HepG2 (cell line): Measurements from ENCODE around the gene RNASE11. TPM values are rescaled to one million over a fixed set of nuclear protein-coding genes. Genes with fewer than 3 reads are reported as not detected.

Source experiments
- ATAC-seq: fragments of 200-7000 bp; cut with Tn5 transposase; 3 replicates; pipeline ENCODE4 v1.9.1; 2020; ENCODE audit warnings: mild to moderate bottlenecking, moderate library complexity
- BruUV-seq: library from RNA; stranded (reverse); fragments of 400-500 nt; replicated peaks from 2 replicates; lab custom pipeline; 2021; lab: Mats Ljungman, UMichigan
- CTCF ChIA-PET: fragments of 300-600 bp; formaldehyde crosslinking; extraction: SDS; loops from one replicate; lab custom pipeline; 2021; ENCODE audit warnings: low total read pairs, inconsistent platforms, low intra/inter-chr PET ratio; lab: Yijun Ruan, JAX
- POLR2A ChIA-PET: fragments of 350-600 bp; sonication (Branson Sonifier 250); formaldehyde crosslinking; loops from one replicate; lab custom pipeline; 2020; ENCODE audit warnings: antibody characterized with exemption, inconsistent platforms; lab: Yijun Ruan, JAX
- DNase-seq: peaks from one replicate; pipeline ENCODE4 v3.0.0-alpha.2; 2015; ENCODE audit warnings: low spot score
- FAIRE-seq: peaks from 3 replicates; lab custom pipeline; 2011; peaks lifted over from hg19 to GRCh38; lab: Jason Lieb, UNC
- H2AFZ ChIP-seq: one replicate; pipeline ENCODE4 v1.6.1; 2011; ENCODE audit warnings: low read length, inconsistent platforms
- H3K27ac ChIP-seq: fragments of 300-600 bp; 3 replicates; pipeline ENCODE4 v1.8.0; 2011; ENCODE audit warnings: mixed run types, mild to moderate bottlenecking, mixed read lengths, low read length, inconsistent platforms; ENCODE audit not compliant: insufficient read depth; ENCODE audit errors: extremely low read length
- H3K27me3 ChIP-seq, 2 experiments: fragments of 200-600 bp in 1 of 2; 2 replicates in 1 of 2; 3 replicates in 1 of 2; pipeline versions ENCODE4 v1.6.0 to v1.8.0; 2011; ENCODE audit warnings: low read length in 2 of 2, mild to moderate bottlenecking in 2 of 2, moderate library complexity in 2 of 2, inconsistent platforms in 1 of 2; ENCODE audit not compliant: insufficient read depth in 2 of 2, control insufficient read depth in 1 of 2
- H3K36me3 ChIP-seq, 2 experiments: fragments of 200-600 bp in 1 of 2; replicated peaks in 1 of 2; 2 replicates in 1 of 2; 3 replicates in 1 of 2; pipeline versions ENCODE4 v1.5.1 to v1.8.0; 2011; ENCODE audit warnings: low read length in 2 of 2, inconsistent platforms in 1 of 2; ENCODE audit not compliant: insufficient read depth in 2 of 2, control insufficient read depth in 1 of 2
- H3K4me1 ChIP-seq: 2 replicates; pipeline ENCODE4 v1.5.1; 2012; ENCODE audit warnings: low read length, inconsistent platforms; ENCODE audit not compliant: insufficient read depth
- H3K4me2 ChIP-seq: 2 replicates; pipeline ENCODE4 v1.6.0; 2011; ENCODE audit warnings: low read depth, low read length, inconsistent platforms
- H3K4me3 ChIP-seq, 3 experiments: fragments of 200-600 bp in 1 of 3; sonication (generic), shearing (Covaris generic) in 1 of 3; replicated peaks in 1 of 3; 2 replicates each; pipeline ENCODE4 v1.5.1; 2011 to 2016; ENCODE audit warnings: low read length in 3 of 3, inconsistent platforms in 2 of 3, low read depth in 2 of 3, mild to moderate bottlenecking in 2 of 3, control low read depth in 1 of 3, mixed read lengths in 1 of 3; ENCODE audit not compliant: insufficient read depth in 1 of 3
- H3K79me2 ChIP-seq: one replicate; pipeline ENCODE4 v1.6.1; 2011; ENCODE audit warnings: low read length, inconsistent platforms; ENCODE audit not compliant: insufficient read depth
- H3K9ac ChIP-seq: 2 replicates; pipeline ENCODE4 v1.6.0; 2011; ENCODE audit warnings: mild to moderate bottlenecking, low read depth, low read length, inconsistent platforms; ENCODE audit not compliant: insufficient read depth
- H3K9me3 ChIP-seq: 2 replicates; pipeline ENCODE4 v1.5.1; 2012; ENCODE audit warnings: mild to moderate bottlenecking, low read length
- H4K20me1 ChIP-seq: 2 replicates; pipeline ENCODE4 v1.6.0; 2011; ENCODE audit warnings: inconsistent platforms, mild to moderate bottlenecking, low read length, moderate library complexity; ENCODE audit not compliant: insufficient read depth
- CTCF ChIP-seq: sonication (generic); formaldehyde crosslinking; IDR thresholded peaks from 2 replicates; pipeline ENCODE4 v1.5.0; 2020; ENCODE audit warnings: mild to moderate bottlenecking, missing genetic modification reagents, moderate library complexity
- ESRRA ChIP-seq: sonication (generic); formaldehyde crosslinking; IDR thresholded peaks from 2 replicates; pipeline ENCODE4 v1.5.1; 2020; ENCODE audit warnings: mild to moderate bottlenecking, low read depth, missing genetic modification reagents
- HOXA3 ChIP-seq: sonication (generic); formaldehyde crosslinking; IDR thresholded peaks from 2 replicates; pipeline ENCODE4 v1.5.0; 2020; ENCODE audit warnings: missing genetic modification reagents
- JDP2 ChIP-seq: sonication (generic); formaldehyde crosslinking; IDR thresholded peaks from 2 replicates; pipeline ENCODE4 v1.8.1; 2022; ENCODE audit warnings: missing genetic modification reagents, borderline replicate concordance
- KLF6 ChIP-seq: IDR thresholded peaks from 2 replicates; pipeline ENCODE4 v1.8.0; 2016; ENCODE audit warnings: missing biosample characterization, missing genetic modification reagents
- MIER2 ChIP-seq: IDR thresholded peaks from 2 replicates; pipeline ENCODE4 v1.6.1; 2016; ENCODE audit warnings: missing biosample characterization, missing genetic modification reagents
- SIX1 ChIP-seq: sonication (generic); formaldehyde crosslinking; IDR thresholded peaks from 2 replicates; pipeline ENCODE4 v1.4.0; 2020; ENCODE audit warnings: missing genetic modification reagents, borderline replicate concordance
- SMAD1 ChIP-seq: sonication (generic); formaldehyde crosslinking; IDR thresholded peaks from 2 replicates; pipeline ENCODE4 v1.4.0; 2020; ENCODE audit warnings: missing genetic modification reagents, low read depth, mild to moderate bottlenecking, borderline replicate concordance
- SMARCC2 ChIP-seq: fragments of 450-650 bp; IDR thresholded peaks from 2 replicates; pipeline ENCODE4 v1.6.1; 2017; ENCODE audit warnings: antibody characterized with exemption, mild to moderate bottlenecking
- whole genome bisulfite sequencing: methylation state at CpG from one replicate; pipeline ENCODE4 v1.1.6; 2017; ENCODE audit warnings: low lambda C conversion rate; 5-methylcytosine and 5-hydroxymethylcytosine counted together
- in situ Hi-C: cut with HindIII; loops from 2 replicates; pipeline ENCODE4 v1.10.0; 2017; ENCODE audit warnings: low pct_unique_long_range_greater_than_20kb; ENCODE audit not compliant: extremely low pct_ligation_motif_present
- intact Hi-C: fragments of 100-400 bp; cut with micrococcal nuclease; formaldehyde crosslinking; loops from one replicate; pipeline ENCODE4 v1.10.0; 2022; ENCODE audit not compliant: unreplicated experiment
- polyA plus RNA-seq, 8 experiments: library from polyadenylated mRNA; depleted of rRNA in 3 of 8; stranded (reverse) in 7 of 8; unstranded in 1 of 8; fragments of >200 nt; fragmentation: Illumina TruSeq in 4 of 8; extraction: Trizol in 4 of 8; gene quantifications; 2 replicates each; pipeline versions ENCODE4 v1.2.1 to v1.2.3, GENCODE V29; 2011 to 2016; ENCODE audit warnings: low read depth in 4 of 8, missing spikeins in 1 of 8, mixed read lengths in 1 of 8; ENCODE audit not compliant: insufficient read depth in 1 of 8
- total RNA-seq, 5 experiments: library from RNA; depleted of rRNA; stranded (reverse); fragments of >200 nt; fragmentation: Illumina TruSeq; extraction: Trizol; gene quantifications; 2 replicates each; pipeline ENCODE4 v1.2.3, GENCODE V29; 2016; ENCODE audit warnings: low read depth in 1 of 5
- TF ChIP-seq, protein P1 (sequence below): sonication (generic); formaldehyde crosslinking; IDR thresholded peaks from 2 replicates; pipeline ENCODE4 v1.5.0; 2020; ENCODE audit warnings: mild to moderate bottlenecking, missing genetic modification reagents, borderline replicate concordance
- TF ChIP-seq, protein P2 (sequence below), 2 experiments: sonication (generic) in 1 of 2; formaldehyde crosslinking in 1 of 2; IDR thresholded peaks; 2 replicates each; pipeline versions ENCODE4 v1.4.0 to v1.6.1; 2018 to 2020; ENCODE audit warnings: missing genetic modification reagents in 2 of 2, borderline replicate concordance in 1 of 2, low read depth in 1 of 2, mild to moderate bottlenecking in 1 of 2, missing biosample characterization in 1 of 2
- TF ChIP-seq, protein P3 (sequence below): sonication (generic); formaldehyde crosslinking; IDR thresholded peaks from 2 replicates; pipeline ENCODE4 v1.4.0; 2020; ENCODE audit warnings: missing genetic modification reagents

Gene RNASE11
- total and polyA plus RNA-seq, 2 of the 13 experiments (the other 11 are each of a cell fraction or from before 2014, with no cell fraction given): not detected

- TF ChIP-seq CTCF (CRISPR knock-in tag) (0 out of 2 replicates have a peak, but pooled peaks have one; percentile 9), JDP2 (no peak), KLF6 (CRISPR knock-in tag) (0 out of 2 replicates have a peak, but pooled peaks have one; percentile 22), ESRRA (CRISPR knock-in tag) (0 out of 2 replicates have a peak, but pooled peaks have one; percentile 30)
- TF ChIP-seq, protein P1, sequence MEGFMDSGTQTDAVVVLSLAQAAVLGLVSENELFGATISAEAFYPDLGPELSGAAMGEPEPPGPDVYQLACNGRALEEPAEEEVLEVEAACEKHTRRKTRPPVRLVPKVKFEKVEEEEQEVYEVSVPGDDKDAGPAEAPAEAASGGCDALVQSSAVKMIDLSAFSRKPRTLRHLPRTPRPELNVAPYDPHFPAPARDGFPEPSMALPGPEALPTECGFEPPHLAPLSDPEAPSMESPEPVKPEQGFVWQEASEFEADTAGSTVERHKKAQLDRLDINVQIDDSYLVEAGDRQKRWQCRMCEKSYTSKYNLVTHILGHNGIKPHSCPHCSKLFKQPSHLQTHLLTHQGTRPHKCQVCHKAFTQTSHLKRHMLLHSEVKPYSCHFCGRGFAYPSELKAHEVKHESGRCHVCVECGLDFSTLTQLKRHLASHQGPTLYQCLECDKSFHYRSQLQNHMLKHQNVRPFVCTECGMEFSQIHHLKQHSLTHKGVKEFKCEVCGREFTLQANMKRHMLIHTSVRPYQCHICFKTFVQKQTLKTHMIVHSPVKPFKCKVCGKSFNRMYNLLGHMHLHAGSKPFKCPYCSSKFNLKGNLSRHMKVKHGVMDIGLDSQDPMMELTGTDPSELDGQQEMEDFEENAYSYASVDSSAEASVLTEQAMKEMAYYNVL (CRISPR knock-in tag): 0 out of 2 replicates have a peak, but pooled peaks have one; percentile 15
- TF ChIP-seq, all 625 proteins: peak for 74
Measured at GRCh38 chr14:20631880-20632389, 44.1 kb upstream of the RNASE11 start (continued).

DNA sequence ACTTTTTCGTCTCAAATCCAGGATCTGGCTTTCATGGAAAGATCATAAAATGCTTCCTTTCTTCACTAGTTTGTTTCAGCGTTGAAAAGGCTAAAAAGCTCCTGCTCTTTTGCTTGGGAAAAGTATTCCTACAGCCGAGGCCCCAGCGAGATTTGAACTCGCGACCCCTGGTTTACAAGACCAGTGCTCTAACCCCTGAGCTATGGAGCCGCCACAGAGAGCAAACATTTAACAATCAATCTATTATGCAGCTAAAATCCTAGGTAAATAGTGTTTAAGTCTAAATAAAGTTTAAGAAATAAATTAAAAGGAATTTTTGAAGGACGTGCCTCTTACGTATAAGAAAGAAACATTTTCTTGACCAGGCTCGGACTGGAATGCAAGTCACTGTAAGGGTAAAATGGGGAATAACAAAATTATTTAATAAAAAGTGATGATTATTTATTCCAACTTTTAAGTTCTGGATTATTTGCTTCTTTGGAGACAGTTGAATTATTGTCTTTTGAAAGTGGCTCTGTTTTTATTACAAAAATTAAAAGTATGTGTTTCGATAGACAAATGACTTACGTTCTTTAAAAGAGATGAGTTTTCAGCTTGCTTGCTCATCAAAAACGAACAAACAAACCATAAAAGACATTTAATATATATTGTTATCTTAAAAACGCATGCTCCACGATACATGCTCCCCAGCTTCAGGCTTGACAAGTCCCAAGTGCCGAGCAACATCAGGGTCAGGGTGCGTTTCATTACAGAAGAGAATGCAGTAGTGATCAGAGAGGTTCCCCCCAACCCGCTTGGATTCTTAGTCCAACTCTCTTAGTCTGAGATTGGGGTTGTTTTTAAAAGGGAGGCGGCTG is 43.5 kb upstream of the RNASE11 start:
- intact Hi-C loops (loop anchor here (1.0 to 2.0 kb wide), 2 partner anchors 34 to 60 kb away; no protein-coding TSS in a partner anchor), in situ Hi-C loops (loop anchor here (5.0 kb wide), 1 partner anchor 51 kb away; the partner anchor contains the start of gene RNASE4)
- H3K36me3 ChIP-seq: no peaks in the 10 kb centered on the region
- peak overlapping the region; percentile 74 for H3K9ac ChIP-seq
- no peaks in the 10 kb centered on the region for H4K20me1 ChIP-seq
- H2AFZ ChIP-seq: peak overlapping the region; percentile 86
- ATAC-seq: peak; percentile 27
- no peaks in the 10 kb centered on the region for H3K79me2 ChIP-seq
- peak; percentile 71 for FAIRE-seq
- peak overlapping the region; percentile 69 to 78 (median 77) for H3K4me3 ChIP-seq
- ChIA-PET POLR2A (interaction anchor here (0.7 to 3.3 kb wide), 15 partner anchors 15 to 288 kb away, joined by 3 to 99 read pairs (median 7); partner anchors contain the start of genes ANG, PARP2 and RNASE4), CTCF (interaction anchor here (2.0 kb wide), 1 partner anchor 21 kb away, joined by 7 read pairs; no protein-coding TSS in a partner anchor)
- BruUV-seq: no TSS peak
- H3K4me2 ChIP-seq: peak overlapping the region; percentile 78
- peaks cover 48% of the 10 kb centered on the region for H3K4me1 ChIP-seq
- peak overlapping the region; percentile 45 for H3K27ac ChIP-seq
- WGBS: under 1% methylated on average over 19 of the region's 19 CpGs
- DNase-seq: peak; percentile 79
- no peaks in the 10 kb centered on the region; a peak in 1 of 5 replicates for H3K27me3 ChIP-seq
- H3K9me3 ChIP-seq: no peaks in the 10 kb centered on the region
- no peak for TF ChIP-seq SMARCC2
- TF ChIP-seq, protein P2, sequence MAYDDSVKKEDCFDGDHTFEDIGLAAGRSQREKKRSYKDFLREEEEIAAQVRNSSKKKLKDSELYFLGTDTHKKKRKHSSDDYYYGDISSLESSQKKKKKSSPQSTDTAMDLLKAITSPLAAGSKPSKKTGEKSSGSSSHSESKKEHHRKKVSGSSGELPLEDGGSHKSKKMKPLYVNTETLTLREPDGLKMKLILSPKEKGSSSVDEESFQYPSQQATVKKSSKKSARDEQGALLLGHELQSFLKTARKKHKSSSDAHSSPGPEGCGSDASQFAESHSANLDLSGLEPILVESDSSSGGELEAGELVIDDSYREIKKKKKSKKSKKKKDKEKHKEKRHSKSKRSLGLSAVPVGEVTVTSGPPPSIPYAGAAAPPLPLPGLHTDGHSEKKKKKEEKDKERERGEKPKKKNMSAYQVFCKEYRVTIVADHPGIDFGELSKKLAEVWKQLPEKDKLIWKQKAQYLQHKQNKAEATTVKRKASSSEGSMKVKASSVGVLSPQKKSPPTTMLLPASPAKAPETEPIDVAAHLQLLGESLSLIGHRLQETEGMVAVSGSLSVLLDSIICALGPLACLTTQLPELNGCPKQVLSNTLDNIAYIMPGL (CRISPR knock-in tag; IDR thresholded peaks at IDR 0.05; ENCODE audit: borderline replicate concordance in 1 of 2, low read depth in 1 of 2): peak; percentile 95 to 96
- TF ChIP-seq, protein P3, sequence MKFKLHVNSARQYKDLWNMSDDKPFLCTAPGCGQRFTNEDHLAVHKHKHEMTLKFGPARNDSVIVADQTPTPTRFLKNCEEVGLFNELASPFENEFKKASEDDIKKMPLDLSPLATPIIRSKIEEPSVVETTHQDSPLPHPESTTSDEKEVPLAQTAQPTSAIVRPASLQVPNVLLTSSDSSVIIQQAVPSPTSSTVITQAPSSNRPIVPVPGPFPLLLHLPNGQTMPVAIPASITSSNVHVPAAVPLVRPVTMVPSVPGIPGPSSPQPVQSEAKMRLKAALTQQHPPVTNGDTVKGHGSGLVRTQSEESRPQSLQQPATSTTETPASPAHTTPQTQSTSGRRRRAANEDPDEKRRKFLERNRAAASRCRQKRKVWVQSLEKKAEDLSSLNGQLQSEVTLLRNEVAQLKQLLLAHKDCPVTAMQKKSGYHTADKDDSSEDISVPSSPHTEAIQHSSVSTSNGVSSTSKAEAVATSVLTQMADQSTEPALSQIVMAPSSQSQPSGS (CRISPR knock-in tag): peak; percentile 19; the same call in 1 of the 2 replicates
- TF ChIP-seq MIER2: 0 out of 2 replicates have a peak, but pooled peaks have one; percentile 15
- TF ChIP-seq HOXA3 (CRISPR knock-in tag): no peak
- no peak for TF ChIP-seq SMAD1 (CRISPR knock-in tag)
- peak; percentile 17; the same call in 1 of the 2 replicates for TF ChIP-seq SIX1 (CRISPR knock-in tag)
